ENCODE data around the gene CTDSP2.
"Not testable (repeated sequence)": the region's sequence is repeated elsewhere in the genome, so short reads cannot be mapped to it uniquely, and the experiment has no call there.

Gene CTDSP2

GRCh38 chr12:57889500-57889989, 43.0 kb upstream of the CTDSP2 start:
- H3K4me1 ChIP-seq (ENCODE audit: control insufficient read depth in 1 of 2, insufficient read depth in 1 of 2, low read depth in 1 of 2, low read length in 1 of 2), result peaks cover 12 to 17% of the 10 kb centered on the region in 2 experiments
- H3K36me3 ChIP-seq, result no peaks in the 10 kb centered on the region
- TF ChIP-seq, protein P1, sequence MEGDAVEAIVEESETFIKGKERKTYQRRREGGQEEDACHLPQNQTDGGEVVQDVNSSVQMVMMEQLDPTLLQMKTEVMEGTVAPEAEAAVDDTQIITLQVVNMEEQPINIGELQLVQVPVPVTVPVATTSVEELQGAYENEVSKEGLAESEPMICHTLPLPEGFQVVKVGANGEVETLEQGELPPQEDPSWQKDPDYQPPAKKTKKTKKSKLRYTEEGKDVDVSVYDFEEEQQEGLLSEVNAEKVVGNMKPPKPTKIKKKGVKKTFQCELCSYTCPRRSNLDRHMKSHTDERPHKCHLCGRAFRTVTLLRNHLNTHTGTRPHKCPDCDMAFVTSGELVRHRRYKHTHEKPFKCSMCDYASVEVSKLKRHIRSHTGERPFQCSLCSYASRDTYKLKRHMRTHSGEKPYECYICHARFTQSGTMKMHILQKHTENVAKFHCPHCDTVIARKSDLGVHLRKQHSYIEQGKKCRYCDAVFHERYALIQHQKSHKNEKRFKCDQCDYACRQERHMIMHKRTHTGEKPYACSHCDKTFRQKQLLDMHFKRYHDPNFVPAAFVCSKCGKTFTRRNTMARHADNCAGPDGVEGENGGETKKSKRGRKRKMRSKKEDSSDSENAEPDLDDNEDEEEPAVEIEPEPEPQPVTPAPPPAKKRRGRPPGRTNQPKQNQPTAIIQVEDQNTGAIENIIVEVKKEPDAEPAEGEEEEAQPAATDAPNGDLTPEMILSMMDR (IDR thresholded peaks at IDR 0.05), result no peak
- peaks cover 14% of the 10 kb centered on the region for H3K27me3 ChIP-seq
- H3K4me3 ChIP-seq (ENCODE audit: low read depth in 1 of 2, low read length in 1 of 2), result no peak overlapping the region
- H3K27ac ChIP-seq, result no peak overlapping the region
- no peaks in the 10 kb centered on the region for H3K9me3 ChIP-seq

DNA sequence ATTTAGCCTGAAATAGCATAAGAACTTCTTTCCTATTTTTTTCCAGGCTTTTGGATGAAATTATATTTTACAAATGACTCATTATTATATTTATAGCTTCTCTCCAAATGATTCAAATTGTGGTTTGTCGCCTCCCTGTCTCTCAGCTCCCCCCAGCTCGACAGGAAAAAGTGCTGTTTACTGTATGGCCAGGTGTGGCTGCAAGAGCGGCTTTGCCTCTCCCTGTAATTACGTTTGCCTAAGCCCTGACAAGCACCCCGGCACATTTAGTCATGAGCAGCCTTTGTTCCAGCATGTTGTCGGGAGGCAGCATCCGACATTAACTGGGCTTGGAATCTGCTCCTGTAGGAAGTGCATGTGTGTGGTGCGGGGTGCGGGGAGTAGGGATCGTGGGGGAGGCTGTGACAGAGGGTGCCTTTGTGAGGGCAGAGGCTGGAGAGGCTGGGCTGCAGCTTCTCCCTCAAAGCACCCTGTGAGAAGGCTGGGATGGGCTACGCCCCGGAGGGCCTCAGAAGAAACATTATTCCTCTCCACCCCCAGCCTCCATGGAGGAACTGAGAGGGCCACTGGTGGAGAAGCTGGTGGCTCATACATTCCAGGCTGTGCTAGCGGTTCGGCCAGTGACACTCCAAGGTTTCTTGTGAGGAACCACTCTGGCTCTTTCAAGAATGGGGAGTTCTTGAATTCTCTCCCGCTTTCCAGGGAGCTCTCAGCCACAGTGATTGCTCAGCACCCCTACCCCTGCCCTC, 42.1 kb upstream of the CTDSP2 start:
- Histone ChIP-seq H3K36me3 (no peaks in the 10 kb centered on the region), H3K4me3 (ENCODE audit: low read depth in 1 of 2, low read length in 1 of 2) (no peak overlapping the region), H3K4me1 (ENCODE audit: control insufficient read depth in 1 of 2, insufficient read depth in 1 of 2, low read depth in 1 of 2, low read length in 1 of 2) (peaks cover 2 to 7% of the 10 kb centered on the region in 2 experiments), H3K9me3 (no peaks in the 10 kb centered on the region), H3K27ac (no peak overlapping the region), H3K27me3 (peaks cover 14% of the 10 kb centered on the region)
- TF ChIP-seq, protein P1 (IDR thresholded peaks at IDR 0.05), result no peak

DNA sequence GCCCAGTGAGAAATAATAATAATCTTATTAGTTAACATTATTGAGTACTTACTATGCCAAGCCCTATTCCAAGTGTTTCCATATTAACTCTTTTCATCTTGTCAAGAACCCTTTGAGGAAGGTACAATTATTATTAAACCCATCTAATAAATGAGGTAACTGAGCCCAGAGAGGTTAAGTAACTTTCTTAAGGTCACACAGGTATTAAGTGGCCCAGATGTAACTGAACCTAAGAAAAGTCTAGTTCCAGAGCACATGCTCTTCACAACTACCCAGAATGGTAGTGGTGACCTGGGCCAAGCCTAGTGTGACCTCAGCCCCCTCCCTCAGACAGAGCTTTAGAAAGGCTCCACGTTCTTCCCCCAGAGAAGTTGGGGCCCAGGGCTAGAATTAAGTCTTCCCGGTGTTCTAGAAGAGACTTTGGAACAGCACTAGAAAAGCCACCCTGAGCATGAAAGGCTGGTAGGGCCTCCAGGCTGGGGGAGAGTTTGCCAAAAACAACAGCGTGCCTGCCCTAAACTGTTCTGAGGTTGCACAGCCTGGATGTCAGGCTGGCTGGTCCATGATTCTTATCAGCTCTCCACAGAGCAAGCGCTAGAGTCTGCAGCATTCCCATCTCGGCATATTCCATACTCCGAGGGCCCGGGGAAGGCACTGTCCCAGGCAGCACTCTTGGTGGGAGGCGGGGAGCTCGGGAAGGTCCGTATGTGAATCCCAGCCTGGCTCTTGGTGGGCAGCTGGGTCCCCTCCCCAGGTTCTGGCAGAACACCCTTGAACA, 41.3 kb upstream of the CTDSP2 start:
- TF ChIP-seq, protein P1 (IDR thresholded peaks at IDR 0.05), result no peak
- Histone ChIP-seq H3K4me3 (ENCODE audit: low read depth in 1 of 2, low read length in 1 of 2) (no peak overlapping the region), H3K4me1 (ENCODE audit: control insufficient read depth in 1 of 2, insufficient read depth in 1 of 2, low read depth in 1 of 2, low read length in 1 of 2) (no peaks in the 10 kb centered on the region), H3K27me3 (peaks cover 14% of the 10 kb centered on the region), H3K27ac (no peak overlapping the region), H3K9me3 (no peaks in the 10 kb centered on the region), H3K36me3 (no peaks in the 10 kb centered on the region)

- not testable (repeated sequence) for H3K27ac ChIP-seq; H3K36me3 ChIP-seq; H3K4me1 ChIP-seq (ENCODE audit: control insufficient read depth in 1 of 2, insufficient read depth in 1 of 2, low read depth in 1 of 2, low read length in 1 of 2); H3K9me3 ChIP-seq; H3K4me3 ChIP-seq (ENCODE audit: low read depth in 1 of 2, low read length in 1 of 2)
- peaks cover 14% of the 10 kb centered on the region for H3K27me3 ChIP-seq
Measured at GRCh38 chr12:57886964-57887363, 40.4 kb upstream of the CTDSP2 start.

GRCh38 chr12:57886542-57886941, 40.0 kb upstream of the CTDSP2 start:
- Histone ChIP-seq H3K27me3 (peaks cover 14% of the 10 kb centered on the region), H3K9me3 (no peaks in the 10 kb centered on the region), H3K4me3 (ENCODE audit: low read depth in 1 of 2, low read length in 1 of 2) (no peak overlapping the region), H3K27ac (no peak overlapping the region), H3K36me3 (no peaks in the 10 kb centered on the region), H3K4me1 (ENCODE audit: control insufficient read depth in 1 of 2, insufficient read depth in 1 of 2, low read depth in 1 of 2, low read length in 1 of 2) (no peaks in the 10 kb centered on the region)
- TF ChIP-seq, protein P1 (IDR thresholded peaks at IDR 0.05), result no peak

DNA sequence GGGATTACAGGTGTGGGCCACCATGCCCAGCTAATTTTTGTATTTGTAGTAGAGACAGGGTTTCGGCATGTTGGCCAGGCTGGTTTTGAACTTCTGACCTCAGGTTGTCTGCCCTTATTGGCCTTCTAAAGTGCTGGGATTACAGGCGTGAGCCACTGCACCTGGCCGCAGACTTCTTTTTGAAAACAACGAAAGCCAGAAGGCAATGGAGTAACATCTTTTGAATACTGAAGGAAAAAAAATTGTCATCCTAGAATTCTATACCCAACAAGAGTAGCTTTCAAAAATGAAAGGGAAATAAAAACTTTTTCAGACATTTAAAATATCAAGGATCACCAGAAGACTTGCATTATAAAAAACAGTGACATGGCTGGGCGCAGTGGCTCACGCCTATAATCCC, 38.7 kb upstream of the CTDSP2 start:
- Histone ChIP-seq H3K27me3 (peaks cover 14% of the 10 kb centered on the region), H3K36me3 (no peaks in the 10 kb centered on the region), H3K27ac (no peak overlapping the region), H3K4me3 (ENCODE audit: low read depth in 1 of 2, low read length in 1 of 2) (no peak overlapping the region), H3K9me3 (no peaks in the 10 kb centered on the region), H3K4me1 (ENCODE audit: control insufficient read depth in 1 of 2, insufficient read depth in 1 of 2, low read depth in 1 of 2, low read length in 1 of 2) (no peaks in the 10 kb centered on the region)
- TF ChIP-seq, protein P1 (IDR thresholded peaks at IDR 0.05), result no peak

Measured in neutrophil (primary cell).